Smooth muscle cell (in vitro differentiated cells): Measurements from ENCODE around the gene SEMA6A. TPM values are rescaled to one million over a fixed set of nuclear protein-coding genes. Genes with fewer than 3 reads are reported as not detected.

Experiments used
- DNase-seq: peaks from one replicate; lab custom pipeline; 2025; ENCODE audit not compliant: unreplicated experiment; lab: John Stamatoyannopoulos, UW
- H2AFZ ChIP-seq: fragments of 200-600 bp; sonication (generic); 2 replicates; pipeline ENCODE4 v1.6.0; 2016; ENCODE audit warnings: antibody characterized with exemption, low read depth, mild to moderate bottlenecking
- H3F3A ChIP-seq: fragments of 200-600 bp; sonication (generic); 2 replicates; pipeline ENCODE4 v1.6.0; 2017; ENCODE audit warnings: antibody characterized with exemption, low read depth
- H3K27ac ChIP-seq: fragments of 200-600 bp; sonication (generic); 2 replicates; pipeline ENCODE4 v1.5.1; 2016; ENCODE audit warnings: low read depth, mild to moderate bottlenecking
- H3K27me3 ChIP-seq: fragments of 200-600 bp; sonication (generic); 2 replicates; pipeline ENCODE4 v1.6.1; 2016; ENCODE audit warnings: low read depth, mild to moderate bottlenecking
- H3K36me3 ChIP-seq: fragments of 200-600 bp; sonication (generic); 2 replicates; pipeline ENCODE4 v1.5.1; 2016; ENCODE audit warnings: low read depth
- H3K4me1 ChIP-seq: fragments of 200-600 bp; sonication (generic); 2 replicates; pipeline ENCODE4 v1.5.1; 2016; ENCODE audit warnings: low read depth
- H3K4me2 ChIP-seq: fragments of 200-600 bp; sonication (generic); 2 replicates; pipeline ENCODE4 v1.6.0; 2016; ENCODE audit warnings: mild to moderate bottlenecking
- H3K4me3 ChIP-seq: fragments of 200-600 bp; sonication (generic); 2 replicates; pipeline ENCODE4 v1.5.1; 2016; ENCODE audit warnings: mild to moderate bottlenecking
- H3K79me2 ChIP-seq: fragments of 200-600 bp; sonication (generic); 2 replicates; pipeline ENCODE4 v1.6.0; 2016; ENCODE audit warnings: low read depth, mild to moderate bottlenecking
- H3K9ac ChIP-seq: fragments of 200-600 bp; sonication (generic); 2 replicates; pipeline ENCODE4 v1.6.0; 2016; ENCODE audit warnings: low read depth
- H3K9me3 ChIP-seq: fragments of 200-600 bp; sonication (generic); replicated peaks from 2 replicates; pipeline ENCODE4 v1.5.1; 2016; ENCODE audit warnings: low read depth
- H4K20me1 ChIP-seq: fragments of 200-600 bp; sonication (generic); 2 replicates; pipeline ENCODE4 v1.6.0; 2016; ENCODE audit warnings: low read depth
- CTCF ChIP-seq: fragments of 200-600 bp; sonication (generic); IDR thresholded peaks from 2 replicates; pipeline ENCODE4 v1.5.1; 2017; ENCODE audit warnings: borderline replicate concordance, mild to moderate bottlenecking, antibody characterized with exemption; ENCODE audit not compliant: insufficient read depth, poor library complexity, severe bottlenecking
- WGBS: methylation state at CpG from one replicate; pipeline ENCODE4 v1.1.7; 2016; ENCODE audit warnings: low lambda C conversion rate; 5-methylcytosine and 5-hydroxymethylcytosine counted together
- polyA plus RNA-seq: library from polyadenylated mRNA; unstranded; fragments of >200 nt; fragmentation: Nextera tagmentation; extraction: Ambion mirVana; gene quantifications from 2 replicates; pipeline ENCODE4 v1.2.1, GENCODE V29; 2016
- total RNA-seq: library from RNA; depleted of rRNA; stranded (reverse); fragments of >200 nt; gene quantifications from 2 replicates; pipeline ENCODE4 v1.2.3, GENCODE V29; 2014

The SEMA6A gene
- total and polyA plus RNA-seq, 2 experiments from 2014 or later: 6.3 to 12.9 TPM

GRCh38 chr5:116571568-116572349 is 2.9 kb downstream of the SEMA6A start:
- Histone ChIP-seq H3K4me3 (peak overlapping the region; percentile 66), H4K20me1 (peaks cover 28% of the 10 kb centered on the region), H3K79me2 (peaks cover 63% of the 10 kb centered on the region), H3K9me3 (no peaks in the 10 kb centered on the region), H3K4me1 (peaks cover 17% of the 10 kb centered on the region), H3K27me3 (no peaks in the 10 kb centered on the region), H3K4me2 (peak overlapping the region; percentile 88), H3K9ac (no peak overlapping the region), H3F3A (no peaks in the 10 kb centered on the region), H3K27ac (no peak overlapping the region), H2AFZ (peak overlapping the region; percentile 83), H3K36me3 (no peaks in the 10 kb centered on the region)
- no peak for TF ChIP-seq CTCF
- no peak for DNase-seq
- 6% methylated on average over 17 of the region's 17 CpGs for WGBS

- H3K27ac ChIP-seq: no peak overlapping the region
- H3K27me3 ChIP-seq: no peaks in the 10 kb centered on the region
- DNase-seq: no peak
- no peaks in the 10 kb centered on the region for H3K9me3 ChIP-seq
- H3K36me3 ChIP-seq: no peaks in the 10 kb centered on the region
- H4K20me1 ChIP-seq: peaks cover 28% of the 10 kb centered on the region
- H3F3A ChIP-seq: no peaks in the 10 kb centered on the region
- H3K9ac ChIP-seq: no peak overlapping the region
- H3K4me1 ChIP-seq: peaks cover 31% of the 10 kb centered on the region
- 46% methylated on average over 4 of the region's 4 CpGs for WGBS
- H3K79me2 ChIP-seq: peaks cover 79% of the 10 kb centered on the region
- no peak for TF ChIP-seq CTCF
- no peak overlapping the region for H3K4me2 ChIP-seq
- no peak overlapping the region for H3K4me3 ChIP-seq
- H2AFZ ChIP-seq: no peak overlapping the region
Measured at GRCh38 chr5:116569999-116570398, 4.6 kb downstream of the SEMA6A start.

- WGBS: 94% methylated on average over 2 of the region's 2 CpGs
- H3K79me2 ChIP-seq: peaks cover 93% of the 10 kb centered on the region
- no peak overlapping the region for H3K4me2 ChIP-seq
- H3K27me3 ChIP-seq: no peaks in the 10 kb centered on the region
- TF ChIP-seq CTCF: no peak
- H3K9ac ChIP-seq: no peak overlapping the region
- H2AFZ ChIP-seq: no peak overlapping the region
- DNase-seq: no peak
- no peak overlapping the region for H3K4me3 ChIP-seq
- H3F3A ChIP-seq: no peaks in the 10 kb centered on the region
- peaks cover 21% of the 10 kb centered on the region for H4K20me1 ChIP-seq
- no peaks in the 10 kb centered on the region for H3K9me3 ChIP-seq
- no peaks in the 10 kb centered on the region for H3K36me3 ChIP-seq
- no peak overlapping the region for H3K27ac ChIP-seq
- H3K4me1 ChIP-seq: peaks cover 52% of the 10 kb centered on the region
Measured at GRCh38 chr5:116567106-116567505, 7.5 kb downstream of the SEMA6A start.

GRCh38 chr5:116566251-116566650 is 8.4 kb downstream of the SEMA6A start:
- Histone ChIP-seq H2AFZ (no peak overlapping the region), H3K4me2 (no peak overlapping the region), H4K20me1 (peaks cover 14% of the 10 kb centered on the region), H3K4me1 (peaks cover 54% of the 10 kb centered on the region), H3K9ac (no peak overlapping the region), H3K79me2 (peaks cover 96% of the 10 kb centered on the region), H3F3A (no peaks in the 10 kb centered on the region), H3K9me3 (no peaks in the 10 kb centered on the region), H3K36me3 (no peaks in the 10 kb centered on the region), H3K27ac (no peak overlapping the region), H3K27me3 (no peaks in the 10 kb centered on the region), H3K4me3 (no peak overlapping the region)
- DNase-seq: no peak
- 26% methylated on average over 1 of the region's 1 CpG for WGBS
- TF ChIP-seq CTCF: no peak
